Esophagus squamous epithelium (tissue), 4 donors: ENCODE measurements around the gene CPXM2.

Experiments used
- POLR2A ChIP-seq, 4 donors: fragments of 450-650 bp; IDR thresholded peaks; one replicate each; pipeline ENCODE4 v1.6.1; 2017; ENCODE audit warnings: antibody characterized with exemption in 4 of 4, mild to moderate bottlenecking in 4 of 4, moderate library complexity in 3 of 4
- TF ChIP-seq, protein P1 (sequence below), 6 experiments: fragments of 450-650 bp in 4 of 6; fragments of 200-600 bp in 2 of 6; sonication (generic) in 2 of 6; IDR thresholded peaks; one replicate each; pipeline ENCODE4 v1.5.1; 2016 to 2019; ENCODE audit warnings: antibody characterized with exemption in 6 of 6, mild to moderate bottlenecking in 4 of 6, moderate library complexity in 4 of 6

DNA sequence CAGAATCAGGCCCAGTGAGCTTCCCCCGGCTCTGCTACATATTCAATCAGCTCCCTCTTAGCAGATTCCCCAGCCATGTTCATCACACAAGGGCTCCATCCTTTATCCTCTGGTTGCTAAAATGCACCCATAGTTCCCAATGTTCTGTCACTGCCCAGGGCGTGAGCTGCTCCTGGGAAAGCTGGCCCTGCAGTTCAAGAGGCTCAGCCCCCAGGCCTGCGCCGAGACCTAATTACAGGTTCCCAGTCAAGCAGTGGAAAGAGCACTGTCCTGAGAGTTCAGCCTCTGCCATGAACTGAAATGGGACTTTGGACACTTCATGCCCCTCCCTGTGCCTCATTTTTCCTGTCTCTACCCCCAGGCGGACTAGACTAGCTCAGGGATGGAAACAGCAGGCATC is 149.9 kb downstream of the CPXM2 start:
- TF ChIP-seq, protein P1, sequence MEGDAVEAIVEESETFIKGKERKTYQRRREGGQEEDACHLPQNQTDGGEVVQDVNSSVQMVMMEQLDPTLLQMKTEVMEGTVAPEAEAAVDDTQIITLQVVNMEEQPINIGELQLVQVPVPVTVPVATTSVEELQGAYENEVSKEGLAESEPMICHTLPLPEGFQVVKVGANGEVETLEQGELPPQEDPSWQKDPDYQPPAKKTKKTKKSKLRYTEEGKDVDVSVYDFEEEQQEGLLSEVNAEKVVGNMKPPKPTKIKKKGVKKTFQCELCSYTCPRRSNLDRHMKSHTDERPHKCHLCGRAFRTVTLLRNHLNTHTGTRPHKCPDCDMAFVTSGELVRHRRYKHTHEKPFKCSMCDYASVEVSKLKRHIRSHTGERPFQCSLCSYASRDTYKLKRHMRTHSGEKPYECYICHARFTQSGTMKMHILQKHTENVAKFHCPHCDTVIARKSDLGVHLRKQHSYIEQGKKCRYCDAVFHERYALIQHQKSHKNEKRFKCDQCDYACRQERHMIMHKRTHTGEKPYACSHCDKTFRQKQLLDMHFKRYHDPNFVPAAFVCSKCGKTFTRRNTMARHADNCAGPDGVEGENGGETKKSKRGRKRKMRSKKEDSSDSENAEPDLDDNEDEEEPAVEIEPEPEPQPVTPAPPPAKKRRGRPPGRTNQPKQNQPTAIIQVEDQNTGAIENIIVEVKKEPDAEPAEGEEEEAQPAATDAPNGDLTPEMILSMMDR (IDR thresholded peaks at IDR 0.05) = no peak
- no peak for TF ChIP-seq POLR2A (IDR thresholded peaks at IDR 0.05)
